HepG2 (cell line): ENCODE results near the gene FGGY. TPM values are rescaled to one million over a fixed set of nuclear protein-coding genes. Genes with fewer than 3 reads are reported as not detected.

ENCODE experiments used
- ARID5B ChIP-seq: IDR thresholded peaks from 2 replicates; pipeline ENCODE4 v1.4.0; 2020; ENCODE audit warnings: mild to moderate bottlenecking, missing genetic modification reagents
- FOSL1 ChIP-seq: sonication (generic); formaldehyde crosslinking; IDR thresholded peaks from 2 replicates; pipeline ENCODE4 v1.9.0; 2021; ENCODE audit warnings: missing genetic modification reagents, borderline replicate concordance
- FOXO4 ChIP-seq: sonication (generic); formaldehyde crosslinking; conservative IDR thresholded peaks from 2 replicates; pipeline ENCODE4 v1.8.1; 2023; ENCODE audit warnings: missing genetic modification reagents
- GFI1 ChIP-seq: sonication (generic); formaldehyde crosslinking; IDR thresholded peaks from 2 replicates; pipeline ENCODE4 v1.5.0; 2020; ENCODE audit warnings: missing genetic modification reagents, mild to moderate bottlenecking, borderline replicate concordance
- HMG20B ChIP-seq: conservative IDR thresholded peaks from 2 replicates; pipeline ENCODE4 v1.6.1; 2016; ENCODE audit warnings: missing genetic modification reagents, missing compliant biosample characterization
- IRF1 ChIP-seq: sonication (generic); formaldehyde crosslinking; IDR thresholded peaks from 2 replicates; pipeline ENCODE4 v1.4.0; 2020; ENCODE audit warnings: low read depth, mild to moderate bottlenecking, missing genetic modification reagents
- KLF13 ChIP-seq: sonication (generic); formaldehyde crosslinking; IDR thresholded peaks from 2 replicates; pipeline ENCODE4 v1.4.0; 2020; ENCODE audit warnings: mild to moderate bottlenecking, missing genetic modification reagents
- MZF1 ChIP-seq: sonication (generic); formaldehyde crosslinking; IDR thresholded peaks from 2 replicates; pipeline ENCODE4 v1.8.1; 2023; ENCODE audit warnings: mild to moderate bottlenecking, missing genetic modification reagents, borderline replicate concordance
- SKIL ChIP-seq: sonication (generic); formaldehyde crosslinking; IDR thresholded peaks from 2 replicates; pipeline ENCODE4 v1.8.0; 2022; ENCODE audit warnings: missing genetic modification reagents, mild to moderate bottlenecking, moderate library complexity, borderline replicate concordance
- TFE3 ChIP-seq: IDR thresholded peaks from 2 replicates; pipeline ENCODE4 v1.6.1; 2016
- ZBTB25 ChIP-seq: IDR thresholded peaks from 2 replicates; pipeline ENCODE4 v1.6.1; 2018; ENCODE audit warnings: missing genetic modification reagents
- ZBTB3 ChIP-seq: sonication (generic); formaldehyde crosslinking; IDR thresholded peaks from 2 replicates; pipeline ENCODE4 v1.4.0; 2020; ENCODE audit warnings: low read depth, mild to moderate bottlenecking, moderate library complexity, missing genetic modification reagents, borderline replicate concordance
- ZBTB37 ChIP-seq: sonication (generic); formaldehyde crosslinking; IDR thresholded peaks from 2 replicates; pipeline ENCODE4 v1.4.0; 2020; ENCODE audit warnings: mild to moderate bottlenecking, missing genetic modification reagents
- ZNF3 ChIP-seq: IDR thresholded peaks from 2 replicates; pipeline ENCODE4 v1.7.0; 2017; ENCODE audit warnings: inconsistent platforms
- ZNF607 ChIP-seq: sonication (generic); formaldehyde crosslinking; IDR thresholded peaks from 2 replicates; pipeline ENCODE4 v1.5.1; 2020; ENCODE audit warnings: missing genetic modification reagents, mild to moderate bottlenecking, borderline replicate concordance
- ZNF713 ChIP-seq: sonication (generic); formaldehyde crosslinking; IDR thresholded peaks from 2 replicates; pipeline ENCODE4 v1.4.0; 2020; ENCODE audit warnings: mild to moderate bottlenecking, missing genetic modification reagents
- ZNF777 ChIP-seq: sonication (generic); formaldehyde crosslinking; IDR thresholded peaks from 2 replicates; pipeline ENCODE4 v1.4.0; 2020; ENCODE audit warnings: missing genetic modification reagents
- polyA plus RNA-seq, 8 experiments: library from polyadenylated mRNA; depleted of rRNA in 3 of 8; stranded (reverse) in 7 of 8; unstranded in 1 of 8; fragments of >200 nt; fragmentation: Illumina TruSeq in 4 of 8; extraction: Trizol in 4 of 8; gene quantifications; 2 replicates each; pipeline versions ENCODE4 v1.2.1 to v1.2.3, GENCODE V29; 2011 to 2016; ENCODE audit warnings: low read depth in 4 of 8, missing spikeins in 1 of 8, mixed read lengths in 1 of 8; ENCODE audit not compliant: insufficient read depth in 1 of 8
- total RNA-seq, 5 experiments: library from RNA; depleted of rRNA; stranded (reverse); fragments of >200 nt; fragmentation: Illumina TruSeq; extraction: Trizol; gene quantifications; 2 replicates each; pipeline ENCODE4 v1.2.3, GENCODE V29; 2016; ENCODE audit warnings: low read depth in 1 of 5

Gene FGGY
- total and polyA plus RNA-seq, 2 of the 13 experiments (the other 11 are each of a cell fraction or from before 2014, with no cell fraction given): 15.7 to 27.5 TPM

- TF ChIP-seq ZBTB3 (CRISPR knock-in tag) (no peak), FOXO4 (CRISPR knock-in tag) (no peak), ZBTB25 (peak; percentile 77), ZBTB37 (CRISPR knock-in tag) (peak; percentile 68; the same call in 1 of the 2 replicates), FOSL1 (CRISPR knock-in tag) (no peak), SKIL (CRISPR knock-in tag) (no peak), ZNF777 (CRISPR knock-in tag) (no peak), ZNF607 (no peak), GFI1 (CRISPR knock-in tag) (0 out of 2 replicates have a peak, but pooled peaks have one; percentile 43), MZF1 (no peak), IRF1 (CRISPR knock-in tag) (no peak), TFE3 (CRISPR knock-in tag) (peak; percentile 88), HMG20B (CRISPR knock-in tag) (0 out of 2 replicates have a peak, but pooled peaks have one; percentile 37), ARID5B (peak; percentile 92), KLF13 (CRISPR knock-in tag) (no peak), ZNF3 (CRISPR knock-in tag) (no peak), ZNF713 (CRISPR knock-in tag) (no peak)
Measured at GRCh38 chr1:59674595-59674994, 377.7 kb downstream of the FGGY start (continued).
